OCI-LY3 (cell line): ENCODE data around the gene CEP70.

Experiments
- CTCF ChIP-seq: fragments of 200-600, 300-600 bp; sonication (generic); IDR thresholded peaks from 2 replicates; pipeline ENCODE4 v1.5.1; 2014; ENCODE audit warnings: antibody characterized with exemption, low read length, low read depth
- EZH2phosphoT487 ChIP-seq: fragments of 200-600 bp; shearing (Covaris generic); IDR thresholded peaks from 2 replicates; pipeline ENCODE4 v1.6.1; 2018; ENCODE audit warnings: antibody characterized with exemption, mixed run types, low read depth

- TF ChIP-seq CTCF (no peak), EZH2phosphoT487 (no peak)
Measured at GRCh38 chr3:138593488-138594149, 441 bp downstream of the CEP70 start.
